ENCODE data around the gene TOR1A. TPM values are rescaled to one million over a fixed set of nuclear protein-coding genes. Genes with fewer than 3 reads are reported as not detected.

The TOR1A gene
- total and polyA plus RNA-seq, 11 donors, result 10.5 to 27.3 (median 15.7) TPM

Small RNA genes within 50 kb of the gene (microRNA-seq; reads per million reads assigned to microRNA genes)
- 0 to 0.77 (median 0.16) reads per million in 4 donors for gene MIR6855

Other genes starting within 250 kb of the TOR1A start
- not detected for gene C9orf50, start 203.0 kb downstream of the TOR1A start, total RNA-seq
- not detected for gene C9orf50, start 203.0 kb downstream of the TOR1A start, polyA plus RNA-seq
- gene NTMT1, start 198.0 kb downstream of the TOR1A start, total RNA-seq, result 10 to 100 TPM; 39.0 to 76.7 (median 56.0) TPM
- 100 to 1,000 TPM in 1 of 2 donors, 10 to 100 TPM in 1; 87.7 to 111 TPM for gene NTMT1, start 198.0 kb downstream of the TOR1A start, polyA plus RNA-seq
- gene ASB6, start 182.0 kb downstream of the TOR1A start, total RNA-seq, result 10 to 100 TPM in 5 of 9 donors, 1 to 10 TPM in 4; 7.5 to 22.5 (median 10.3) TPM
- 10 to 100 TPM in 1 of 2 donors, 1 to 10 TPM in 1; 8.2 to 17.2 TPM for gene ASB6, start 182.0 kb downstream of the TOR1A start, polyA plus RNA-seq
- gene PRRX2, start 158.5 kb downstream of the TOR1A start, total RNA-seq, result 1 to 10 TPM in 3 of 9 donors, under 1 TPM in 5, not detected in 1; 0.22 to 1.5 (median 0.84) TPM
- under 1 TPM; 0.65 to 0.83 TPM for gene PRRX2, start 158.5 kb downstream of the TOR1A start, polyA plus RNA-seq
- 1 to 10 TPM in 4 of 9 donors, under 1 TPM in 5; 0.30 to 3.0 (median 0.83) TPM for gene PTGES, start 71.1 kb downstream of the TOR1A start, total RNA-seq
- gene PTGES, start 71.1 kb downstream of the TOR1A start, polyA plus RNA-seq, result 1 to 10 TPM; 1.5 to 2.7 TPM
- gene TOR1B, start 21.0 kb downstream of the TOR1A start, total RNA-seq, result 10 to 100 TPM in 8 of 9 donors, 1 to 10 TPM in 1; 9.4 to 16.1 (median 13.0) TPM
- 10 to 100 TPM in 1 of 2 donors, 1 to 10 TPM in 1; 7.3 to 20.7 TPM for gene TOR1B, start 21.0 kb downstream of the TOR1A start, polyA plus RNA-seq
- gene C9orf78, start 11.1 kb upstream of the TOR1A start, total RNA-seq, result 10 to 100 TPM; 28.4 to 54.8 (median 32.5) TPM
- gene C9orf78, start 11.1 kb upstream of the TOR1A start, polyA plus RNA-seq, result 10 to 100 TPM; 36.0 to 69.2 TPM
- gene USP20, start 11.3 kb upstream of the TOR1A start, total RNA-seq, result 10 to 100 TPM in 7 of 9 donors, 1 to 10 TPM in 2; 9.5 to 19.7 (median 13.1) TPM
- 10 to 100 TPM in 1 of 2 donors, 1 to 10 TPM in 1; 9.4 to 12.1 TPM for gene USP20, start 11.3 kb upstream of the TOR1A start, polyA plus RNA-seq
- 10 to 100 TPM; 16.6 to 47.3 (median 24.8) TPM for gene FNBP1, start 219.1 kb upstream of the TOR1A start, total RNA-seq
- gene FNBP1, start 219.1 kb upstream of the TOR1A start, polyA plus RNA-seq, result 10 to 100 TPM in 1 of 2 donors, 1 to 10 TPM in 1; 6.9 to 13.4 TPM
- 10 to 100 TPM; 16.1 to 33.2 (median 21.3) TPM for gene GPR107, start 229.8 kb upstream of the TOR1A start, total RNA-seq
- gene GPR107, start 229.8 kb upstream of the TOR1A start, polyA plus RNA-seq, result 10 to 100 TPM in 1 of 2 donors, 1 to 10 TPM in 1; 7.0 to 30.5 TPM